NCI-H446 treated with DMSO at 0.1 percent for 48 hours (cell line): ENCODE results near the gene SLC12A6.
"Not testable (repeated sequence)": the region's sequence is repeated elsewhere in the genome, so short reads cannot be mapped to it uniquely, and the experiment has no call there.

ENCODE experiments used
- DNase-seq: peaks from one replicate; lab custom pipeline; 2025; lab: John Stamatoyannopoulos, UW

SLC12A6 gene

DNA sequence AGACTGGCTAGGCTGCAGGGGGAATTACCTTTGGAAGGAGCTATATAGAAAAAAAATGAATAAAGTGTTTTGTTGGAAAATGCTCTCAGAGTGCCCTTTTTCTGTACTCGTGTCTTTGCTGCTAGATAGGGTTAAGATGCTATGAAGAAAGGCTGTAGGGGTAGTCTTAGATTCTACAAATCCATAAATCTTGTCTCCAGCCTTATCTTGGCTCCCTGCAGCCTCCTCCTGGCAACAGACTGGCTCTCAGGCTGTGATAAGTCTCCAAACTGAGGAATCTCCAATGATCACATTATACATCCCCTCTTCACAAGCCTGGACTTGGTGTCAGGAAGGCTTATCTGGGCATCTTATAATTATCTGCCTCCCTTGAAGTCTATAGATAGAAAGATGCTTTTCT, 20.1 kb upstream of the SLC12A6 start:
- no peak for DNase-seq

DNA sequence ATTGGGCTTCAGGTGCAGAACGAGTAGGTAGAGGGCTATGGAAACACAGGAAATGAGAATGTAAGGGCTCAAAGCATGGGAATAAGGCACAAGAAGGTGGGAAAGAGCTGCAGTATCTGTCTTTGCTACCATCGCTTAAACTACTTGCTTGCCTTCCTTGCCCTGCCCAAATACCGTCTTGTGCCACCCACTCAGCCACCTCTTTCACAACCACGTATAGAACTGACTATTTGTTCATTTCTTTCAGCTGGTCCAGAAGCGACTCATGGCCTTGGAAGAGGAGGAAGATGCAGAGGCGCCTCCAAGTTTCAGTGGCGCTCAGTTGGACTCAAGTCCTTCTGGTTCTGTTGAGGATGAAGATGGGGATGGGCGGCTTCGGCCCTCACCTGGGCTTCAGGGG, 17.7 kb upstream of the SLC12A6 start:
- DNase-seq = no peak

DNA sequence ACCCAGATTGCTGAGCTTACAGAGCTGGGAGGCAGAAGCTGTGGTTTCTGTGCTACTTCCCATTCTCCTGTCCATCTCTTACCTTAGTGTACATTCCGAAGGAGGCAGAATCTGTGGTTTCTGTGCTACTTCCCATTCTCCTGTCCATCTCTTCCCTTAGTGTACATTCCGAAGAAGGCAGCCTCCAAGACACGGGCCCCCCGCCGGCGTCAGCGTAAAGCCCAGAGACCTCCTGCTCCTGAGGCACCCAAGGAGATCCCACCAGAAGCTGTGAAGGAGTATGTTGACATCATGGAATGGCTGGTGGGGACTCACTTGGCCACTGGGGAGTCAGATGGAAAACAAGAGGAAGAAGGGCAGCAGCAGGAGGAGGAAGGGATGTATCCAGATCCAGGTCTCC, 16.7 kb upstream of the SLC12A6 start:
- DNase-seq = no peak

DNA sequence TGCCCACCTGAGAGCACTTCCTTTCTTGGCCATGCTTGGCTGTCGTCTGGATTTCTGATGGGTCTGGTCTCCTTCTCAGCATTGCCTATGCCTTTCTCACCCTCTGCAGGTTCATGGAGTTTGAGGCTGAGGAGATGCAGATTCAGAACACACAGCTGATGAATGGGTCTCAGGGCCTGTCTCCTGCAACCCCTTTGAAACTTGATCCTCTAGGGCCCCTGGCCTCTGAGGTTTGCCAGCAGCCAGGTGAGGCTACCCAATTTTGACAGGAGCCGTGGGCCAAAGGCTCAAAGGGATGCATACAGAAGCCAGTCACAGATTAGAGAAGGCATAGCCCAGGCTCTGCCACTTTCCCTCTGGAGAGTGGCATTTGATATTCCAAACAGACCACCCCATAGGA, 16.0 kb upstream of the SLC12A6 start:
- DNase-seq = no peak

DNA sequence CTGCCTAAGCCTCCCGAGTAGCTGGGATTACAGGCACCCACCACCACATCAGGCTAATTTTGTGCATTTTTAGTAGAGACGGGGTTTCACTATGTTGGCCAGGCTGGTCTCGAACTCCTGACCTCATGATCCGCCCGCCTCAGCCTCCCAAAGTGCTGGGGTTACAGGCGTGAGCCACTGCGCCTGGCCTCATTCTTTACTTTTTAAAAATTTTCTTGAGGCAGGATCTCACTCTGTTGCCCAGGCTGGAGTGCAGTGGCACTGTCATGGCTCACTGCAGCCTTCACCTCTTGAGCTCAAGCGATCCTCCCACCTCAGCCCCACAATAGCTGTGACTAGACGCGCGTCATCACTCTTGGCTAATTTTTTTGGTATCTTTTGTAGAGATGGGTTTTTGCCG, 15.4 kb upstream of the SLC12A6 start:
- DNase-seq = not testable (repeated sequence)

DNA sequence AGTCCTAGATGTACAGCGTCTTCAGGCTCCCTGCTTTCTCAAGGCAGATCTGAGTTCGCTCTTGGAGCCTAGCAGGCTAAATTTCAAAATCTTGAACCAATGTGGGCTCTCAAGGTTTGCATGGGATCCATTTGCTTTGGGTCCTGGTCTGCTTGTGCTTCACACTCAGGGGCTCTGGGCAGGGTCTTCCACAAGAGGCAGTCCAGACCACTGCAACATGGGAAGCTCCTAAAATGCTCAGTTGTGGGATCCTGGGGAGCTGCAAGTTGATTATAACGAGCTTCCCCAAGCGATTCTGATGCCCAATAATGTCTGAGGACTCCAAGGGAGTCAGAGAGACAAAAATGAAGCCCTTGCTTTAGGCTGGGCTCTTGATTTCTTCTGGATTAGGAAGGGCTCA, 12.2 kb upstream of the SLC12A6 start:
- DNase-seq = no peak

DNA sequence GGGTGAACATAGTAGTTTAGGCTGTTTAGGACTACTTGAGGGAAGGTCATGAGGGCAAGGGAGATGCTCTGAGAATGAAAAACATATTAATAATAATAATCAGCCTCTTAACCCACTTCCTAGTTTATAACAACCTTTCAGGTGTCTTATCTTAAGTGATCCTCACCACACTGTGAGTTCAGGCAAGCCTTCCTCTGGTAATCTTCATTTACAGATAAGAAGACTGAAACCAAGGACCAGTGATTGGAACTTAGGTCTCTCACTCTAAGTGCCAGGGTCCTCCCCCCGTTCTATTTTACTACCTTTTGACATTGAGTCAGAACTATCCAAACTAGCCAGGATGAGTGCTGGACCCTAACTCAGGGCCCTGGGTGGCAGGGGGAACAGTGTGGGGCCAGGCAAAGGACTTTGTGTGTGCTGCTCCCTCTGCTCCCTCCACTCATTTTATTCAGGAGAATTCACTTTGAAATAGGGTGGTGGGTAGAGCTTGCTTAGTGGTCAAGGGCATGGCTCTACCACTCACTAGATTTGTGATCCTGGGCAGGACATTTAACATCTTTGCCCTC, 11.2 kb upstream of the SLC12A6 start:
- DNase-seq = no peak

DNA sequence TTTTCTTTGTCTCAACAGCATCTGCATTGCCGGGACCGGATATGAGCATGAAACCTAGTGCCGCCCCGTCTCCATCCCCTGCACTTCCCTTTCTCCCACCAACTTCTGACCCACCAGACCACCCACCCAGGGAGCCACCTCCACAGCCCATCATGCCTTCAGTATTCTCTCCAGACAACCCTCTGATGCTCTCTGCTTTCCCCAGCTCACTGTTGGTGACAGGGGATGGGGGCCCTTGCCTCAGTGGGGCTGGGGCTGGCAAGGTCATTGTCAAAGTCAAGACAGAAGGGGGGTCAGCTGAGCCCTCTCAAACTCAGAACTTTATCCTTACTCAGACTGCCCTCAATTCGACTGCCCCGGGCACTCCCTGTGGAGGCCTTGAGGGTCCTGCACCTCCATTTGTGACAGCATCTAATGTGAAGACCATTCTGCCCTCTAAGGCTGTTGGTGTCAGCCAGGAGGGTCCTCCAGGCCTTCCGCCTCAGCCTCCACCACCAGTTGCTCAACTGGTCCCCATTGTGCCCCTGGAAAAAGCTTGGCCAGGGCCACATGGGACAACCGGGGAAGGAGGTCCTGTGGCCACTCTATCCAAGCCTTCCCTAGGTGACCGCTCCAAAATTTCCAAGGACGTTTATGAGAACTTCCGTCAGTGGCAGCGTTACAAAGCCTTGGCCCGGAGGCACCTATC, 10.5 kb upstream of the SLC12A6 start:
- DNase-seq = no peak

DNA sequence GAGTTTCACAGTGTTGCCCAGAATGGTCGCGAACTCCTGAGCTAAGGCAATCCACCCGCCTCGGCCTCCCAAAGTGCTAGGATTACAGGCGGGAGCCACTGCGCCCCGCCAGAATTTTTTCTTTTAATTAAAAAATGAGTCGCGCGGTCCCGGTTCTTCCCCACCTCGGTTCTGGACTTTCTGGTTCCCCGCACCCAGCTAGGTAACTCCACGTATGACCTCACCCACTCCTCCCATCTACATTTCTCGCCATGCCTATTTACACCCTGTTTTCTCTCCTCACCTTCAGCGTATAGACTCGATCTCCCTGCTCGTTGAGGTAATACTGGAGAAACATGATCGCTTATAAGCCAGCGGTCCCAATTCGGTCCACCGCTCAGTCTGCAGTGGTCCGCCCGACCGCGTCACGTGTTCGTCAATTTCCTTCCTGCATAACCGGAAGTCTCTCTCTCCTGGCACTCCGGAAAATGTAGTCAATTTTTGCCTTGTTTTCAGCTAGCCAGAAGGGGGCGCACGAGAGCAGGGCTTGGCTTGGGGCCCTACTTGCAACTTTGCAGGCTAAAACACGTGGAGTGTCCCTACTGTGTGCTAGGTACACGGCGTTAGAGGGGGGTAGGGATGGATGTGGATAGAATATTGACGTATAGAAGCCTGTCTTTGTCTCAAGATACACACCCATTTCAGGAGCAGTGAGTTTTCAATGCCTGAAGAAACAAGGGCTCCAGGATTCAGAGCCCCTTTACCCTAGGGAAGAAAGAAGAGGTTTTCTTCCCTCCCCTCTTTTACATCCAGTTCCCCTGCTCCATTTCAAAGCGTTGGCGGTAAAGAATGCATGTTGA, 5.4 kb upstream of the SLC12A6 start, which contains the start of the genes NOP10 and NUTM1:
Gene NOP10 (minus strand): TSS at position 400 of the 839 bp plus-strand sequence. CDS start 63 bp downstream, at position 337.
Gene NUTM1 (plus strand): TSS at position 579 of the 839 bp plus-strand sequence. CDS start 382 bp downstream, outside the sequence.
- peak; percentile 84 for DNase-seq

DNA sequence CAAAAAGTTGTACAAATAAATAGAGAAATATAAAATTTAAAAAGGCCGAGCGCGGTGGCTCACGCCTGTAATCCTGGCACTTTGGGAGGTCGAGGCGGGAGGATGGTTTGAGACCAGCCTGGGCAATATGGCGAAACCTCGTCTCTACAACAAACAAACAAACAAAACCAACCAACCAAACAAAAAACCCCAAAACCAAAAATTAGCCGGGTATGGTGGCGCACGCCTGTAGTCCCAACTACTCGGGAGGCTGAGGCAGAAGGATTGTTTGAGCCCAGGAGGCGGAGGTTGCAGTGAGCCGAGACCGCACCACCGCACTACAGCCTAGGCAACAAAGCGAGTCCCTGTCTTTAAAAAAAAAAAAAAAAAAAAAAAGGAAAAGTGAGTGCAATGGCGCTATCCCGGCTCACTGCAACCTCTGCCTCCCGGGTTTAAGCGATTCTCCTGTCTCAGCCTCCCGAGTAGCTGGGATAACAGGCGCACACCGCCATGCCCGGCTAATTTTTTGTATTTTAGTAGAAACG, 4.7 kb upstream of the SLC12A6 start:
- not testable (repeated sequence) for DNase-seq

DNA sequence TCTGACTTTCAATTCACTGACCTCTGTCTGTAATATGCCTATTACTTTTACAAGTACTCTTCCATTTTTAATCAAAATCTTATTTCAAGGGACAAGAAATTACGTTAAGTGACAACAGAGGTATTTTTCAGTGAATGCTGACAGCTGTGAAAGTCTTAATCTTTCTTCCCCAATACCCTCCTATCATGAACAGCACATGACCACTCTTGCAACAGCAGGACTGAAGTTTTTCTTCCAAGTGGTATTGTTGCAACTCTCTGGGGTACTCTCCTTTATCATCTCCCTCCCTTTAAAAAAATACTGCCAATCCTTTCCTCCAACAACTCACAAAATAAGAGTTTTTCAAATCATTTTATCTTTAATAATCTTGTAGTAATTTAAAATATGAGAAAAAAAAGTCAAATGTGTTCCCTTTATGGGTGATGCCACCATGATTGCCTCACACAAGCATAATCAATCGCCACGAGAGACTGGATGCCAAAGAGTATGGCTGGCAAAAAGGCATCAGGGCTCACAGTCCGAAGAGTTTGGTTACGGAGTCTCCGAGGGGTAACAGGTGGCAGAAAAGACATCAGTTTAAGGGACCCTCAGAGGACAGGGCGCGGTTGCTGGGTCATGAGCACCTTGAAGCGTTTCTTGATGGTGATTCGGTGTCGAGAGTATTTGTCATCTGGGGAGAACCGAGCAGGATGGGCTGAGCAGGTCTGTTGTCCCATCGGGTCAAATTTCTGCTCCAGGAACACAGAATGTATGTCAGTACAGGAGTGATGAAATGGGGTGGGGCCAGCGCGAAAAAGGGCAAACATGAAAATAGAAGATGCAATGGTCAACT, 4.0 kb upstream of the SLC12A6 start:
- DNase-seq = no peak

DNA sequence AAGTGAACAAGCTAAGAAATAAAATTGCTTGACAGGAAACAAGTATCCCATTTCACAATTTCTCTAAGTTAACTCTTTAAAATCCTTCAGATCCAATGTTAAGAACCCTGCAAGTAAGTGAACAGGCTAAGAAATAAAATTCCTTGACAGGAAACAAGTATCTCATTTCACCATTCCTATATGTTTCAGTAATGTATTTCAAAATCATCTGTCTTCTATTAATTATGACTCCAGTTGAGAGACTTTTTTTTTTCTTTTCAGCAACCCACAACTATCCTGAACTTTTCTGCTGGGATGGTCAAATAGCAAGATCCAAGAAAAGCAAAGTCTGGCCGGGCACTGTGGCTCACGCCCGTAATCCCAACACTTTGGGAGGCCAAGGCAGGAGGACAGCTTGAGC, 2.4 kb upstream of the SLC12A6 start:
- no peak for DNase-seq

DNA sequence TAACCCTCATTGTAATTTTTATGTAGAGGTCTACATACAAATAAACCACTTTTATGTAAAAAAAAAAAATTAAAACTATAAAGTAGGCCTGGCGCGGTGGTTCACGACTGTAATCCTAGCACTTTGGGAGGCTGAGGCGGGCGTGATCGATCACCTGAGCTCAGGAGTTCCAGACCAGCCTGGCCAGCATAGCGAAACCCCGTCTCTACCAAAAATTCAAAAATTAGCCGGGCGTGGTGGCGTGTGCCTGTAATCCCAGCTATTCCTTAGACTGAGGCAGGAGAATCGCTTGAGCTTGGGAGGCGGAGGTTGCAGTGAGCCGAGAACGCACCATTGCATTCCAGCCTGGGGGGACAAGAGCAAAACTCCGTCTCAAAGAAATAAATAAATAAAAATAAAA, 766 bp upstream of the SLC12A6 start:
- no peak for DNase-seq

DNA sequence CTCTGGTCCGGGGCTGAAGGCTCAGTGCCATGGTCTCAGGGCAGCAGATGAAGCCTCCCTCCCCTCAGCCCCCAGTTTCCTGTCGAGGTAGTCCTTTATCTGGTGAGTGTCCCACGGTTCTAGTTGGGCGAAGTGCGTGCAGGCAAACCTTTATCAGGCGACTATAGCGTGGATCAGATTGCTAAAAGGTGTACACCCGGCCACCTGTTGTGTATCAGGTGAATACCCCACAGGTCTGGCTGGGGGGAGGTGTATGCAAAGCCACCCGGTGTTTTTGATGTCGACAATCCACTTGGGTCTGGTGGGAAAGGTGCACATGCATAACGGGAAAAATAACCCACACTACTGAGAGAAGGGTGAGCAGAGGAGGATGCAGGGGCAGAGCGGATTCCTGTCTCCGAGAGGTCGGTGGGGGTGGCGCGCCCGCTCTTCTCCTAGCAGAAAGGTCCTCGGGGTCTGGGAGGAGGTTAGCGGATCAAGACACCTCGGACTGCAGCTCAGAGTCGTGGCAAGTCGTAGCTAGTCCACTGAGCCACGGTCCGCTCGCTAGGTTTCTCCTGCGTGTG, 507 bp downstream of the SLC12A6 start:
- DNase-seq = no peak

DNA sequence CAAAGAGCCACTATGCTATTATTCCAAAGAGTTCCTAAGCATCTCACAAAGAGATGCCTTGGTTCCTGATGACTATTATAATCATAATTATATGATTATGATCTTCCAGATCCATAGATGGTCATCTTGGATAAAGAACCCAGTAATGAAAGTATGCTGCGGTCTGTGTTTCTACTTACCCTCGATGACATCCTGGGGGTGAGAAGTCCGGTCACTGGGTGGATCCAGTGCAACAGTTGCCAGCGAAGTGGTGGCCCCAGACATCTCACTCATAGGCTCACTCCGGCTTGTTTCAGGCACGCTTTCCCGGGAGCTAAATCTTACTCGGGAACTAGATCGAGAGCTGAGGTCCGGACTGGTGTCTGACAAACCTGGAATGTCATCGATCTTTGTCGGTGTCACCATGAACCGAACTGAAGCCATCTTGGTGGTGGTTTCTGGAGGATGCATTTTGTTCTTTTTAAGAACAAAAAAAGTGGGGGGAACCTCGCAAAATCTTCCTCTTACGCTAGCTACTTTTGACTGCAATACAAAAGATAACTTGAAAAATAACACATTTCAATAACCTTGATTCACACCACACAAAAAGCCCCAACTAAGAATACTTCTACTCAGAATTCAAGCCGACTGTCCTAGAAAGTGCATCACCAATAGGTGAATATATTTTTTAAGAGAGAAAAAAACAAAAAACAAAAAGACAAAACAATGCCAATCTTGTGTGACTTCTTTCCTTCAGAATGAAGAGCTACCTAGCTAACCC, 1.2 kb downstream of the SLC12A6 start:
- no peak for DNase-seq

DNA sequence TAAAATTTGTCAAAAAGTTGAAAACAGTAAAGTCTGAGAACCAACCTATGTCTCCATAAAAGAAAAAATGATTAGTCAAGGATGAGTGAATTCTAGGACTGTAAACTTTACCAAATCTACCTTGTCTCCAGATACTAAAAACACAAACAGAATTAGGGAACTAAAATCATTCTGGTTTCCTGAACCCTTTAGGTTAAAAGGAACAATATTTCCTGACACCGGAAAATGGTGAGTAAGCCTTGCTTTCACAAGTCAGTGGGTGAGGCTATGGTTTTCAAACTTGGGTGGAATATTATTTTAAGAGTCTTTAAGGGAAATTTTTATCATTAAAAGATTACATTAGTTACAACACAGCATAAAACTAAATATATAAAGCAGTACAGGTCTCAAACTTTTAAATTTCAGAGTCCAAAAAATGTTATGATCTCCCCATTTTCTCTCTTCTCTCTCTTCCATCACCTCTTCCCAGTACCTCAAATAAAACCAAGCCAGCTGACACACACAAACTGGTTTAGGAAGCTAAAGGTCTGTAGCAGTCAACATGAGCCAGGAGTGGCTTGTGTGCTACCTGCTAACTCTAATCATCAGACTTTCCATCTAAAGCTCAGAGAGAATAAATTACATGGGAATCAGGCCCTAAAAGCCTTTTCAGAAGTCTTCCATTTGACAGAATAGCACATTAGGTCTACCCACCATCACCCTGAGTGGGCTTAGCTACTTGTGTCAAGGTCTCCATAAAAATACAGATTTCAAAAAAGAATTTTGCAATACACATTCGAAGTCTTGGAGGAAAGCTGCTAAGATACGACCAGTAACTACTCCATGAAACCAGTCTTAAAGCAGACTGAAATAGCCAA, 2.2 kb downstream of the SLC12A6 start:
- DNase-seq = no peak

DNA sequence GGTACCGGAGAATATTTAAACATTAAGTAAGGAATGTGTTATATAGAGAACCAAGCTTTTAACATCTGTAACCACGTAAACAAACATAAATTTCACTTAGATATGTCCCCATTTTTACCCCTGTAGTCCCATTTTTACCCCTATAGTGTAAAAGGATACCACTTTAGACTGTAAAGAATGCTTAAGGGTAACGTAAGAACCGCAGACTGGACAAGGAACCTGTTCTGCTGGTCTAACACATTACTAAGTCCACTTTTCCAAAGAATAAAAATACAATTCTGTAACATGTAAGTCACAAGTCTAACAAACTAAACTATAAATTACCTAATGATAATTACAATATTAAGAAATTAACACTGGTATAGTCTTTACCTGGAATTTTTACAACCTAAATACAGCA, 2.9 kb downstream of the SLC12A6 start:
- no peak for DNase-seq

DNA sequence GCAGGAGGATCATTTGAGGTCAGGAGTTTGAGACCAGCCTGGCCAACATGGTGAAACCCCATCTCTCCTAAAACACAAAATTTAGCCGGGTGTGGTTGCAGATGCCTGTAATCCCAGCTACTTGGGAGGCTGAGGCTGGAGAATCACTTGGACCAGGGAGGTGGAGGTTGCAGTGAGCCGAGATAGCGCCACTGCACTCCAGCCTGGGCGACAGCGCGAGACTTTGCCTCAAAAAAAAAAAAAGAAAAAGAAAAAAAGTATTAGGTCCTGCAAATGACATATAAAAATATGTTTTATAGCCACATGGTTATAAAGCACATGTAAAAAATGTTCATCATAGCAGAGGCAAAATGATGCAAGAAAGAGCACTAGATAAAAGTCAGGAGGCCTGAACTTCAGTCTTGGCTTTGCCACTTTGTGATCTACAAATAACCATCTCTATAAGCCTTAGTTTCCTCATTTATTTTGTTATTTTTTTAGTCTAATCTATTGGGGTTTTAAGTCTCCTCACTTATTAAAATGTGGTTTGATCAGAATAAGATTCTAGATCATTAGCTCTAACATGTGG, 4.9 kb downstream of the SLC12A6 start:
- DNase-seq = no peak

DNA sequence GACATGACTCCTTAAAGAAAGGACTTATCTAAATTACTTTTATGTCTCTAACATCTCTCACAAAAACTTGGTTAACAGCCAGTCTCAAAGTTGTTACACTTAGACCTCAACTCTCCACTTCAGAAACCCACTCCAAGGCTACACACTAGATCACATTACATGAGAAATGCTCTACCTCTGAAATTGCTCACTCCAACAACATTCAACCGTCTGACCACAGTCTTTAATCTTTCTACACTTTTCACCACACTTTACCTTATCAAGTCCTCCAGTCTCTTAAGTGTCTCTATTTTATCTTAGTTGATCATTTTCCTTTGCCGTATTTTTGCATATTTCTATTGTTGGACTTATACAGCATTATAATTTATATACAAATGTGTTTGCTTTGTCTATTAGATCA, 5.8 kb downstream of the SLC12A6 start:
- no peak for DNase-seq
